Measurements from ENCODE around the gene WTIP.
"Not testable (repeated sequence)": the region's sequence is repeated elsewhere in the genome, so short reads cannot be mapped to it uniquely, and the experiment has no call there.

The WTIP gene

DNA sequence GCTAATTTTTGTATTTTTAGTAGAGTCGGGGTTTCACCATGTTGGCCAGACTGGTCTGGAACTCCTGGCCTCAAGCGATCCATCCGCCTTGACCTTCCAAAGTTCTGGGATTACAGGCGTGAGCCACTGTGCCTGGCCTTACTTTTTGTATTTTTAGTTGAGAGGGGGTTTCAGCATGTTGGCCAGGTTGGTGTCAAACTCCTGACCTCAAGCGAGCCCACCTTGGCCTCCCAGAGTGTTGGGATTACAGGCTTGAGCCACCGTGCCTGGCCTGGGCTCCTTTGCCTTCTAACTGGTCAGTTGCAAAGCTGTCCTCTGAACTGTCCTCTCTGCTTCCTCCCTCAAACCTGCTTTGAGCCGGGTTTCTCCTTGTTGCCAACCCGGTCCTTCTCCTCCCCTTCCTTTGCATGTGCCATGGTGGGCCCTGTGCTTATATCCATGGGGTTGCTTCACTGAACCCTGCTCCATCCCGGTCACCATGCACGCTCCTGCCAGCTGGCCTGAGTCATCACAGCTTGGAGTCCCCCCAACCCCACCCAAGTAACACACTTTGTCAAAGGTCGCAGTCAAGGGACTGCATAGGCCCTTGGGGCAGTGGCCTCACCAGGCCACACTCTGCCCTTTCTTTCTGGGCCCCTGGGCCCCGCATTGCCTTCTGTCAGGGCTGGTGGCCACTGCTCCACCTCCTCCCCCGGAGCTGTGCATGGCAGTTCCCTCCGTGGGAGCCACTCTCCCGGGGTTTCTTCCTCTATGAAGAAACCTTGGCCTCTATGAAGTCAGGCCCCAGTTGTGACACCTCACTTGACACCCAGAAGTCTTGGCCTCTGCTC lies 21.2 kb downstream of the WTIP start:
- H3K4me3 ChIP-seq (ENCODE audit: low read depth, low read length), result no peak overlapping the region

DNA sequence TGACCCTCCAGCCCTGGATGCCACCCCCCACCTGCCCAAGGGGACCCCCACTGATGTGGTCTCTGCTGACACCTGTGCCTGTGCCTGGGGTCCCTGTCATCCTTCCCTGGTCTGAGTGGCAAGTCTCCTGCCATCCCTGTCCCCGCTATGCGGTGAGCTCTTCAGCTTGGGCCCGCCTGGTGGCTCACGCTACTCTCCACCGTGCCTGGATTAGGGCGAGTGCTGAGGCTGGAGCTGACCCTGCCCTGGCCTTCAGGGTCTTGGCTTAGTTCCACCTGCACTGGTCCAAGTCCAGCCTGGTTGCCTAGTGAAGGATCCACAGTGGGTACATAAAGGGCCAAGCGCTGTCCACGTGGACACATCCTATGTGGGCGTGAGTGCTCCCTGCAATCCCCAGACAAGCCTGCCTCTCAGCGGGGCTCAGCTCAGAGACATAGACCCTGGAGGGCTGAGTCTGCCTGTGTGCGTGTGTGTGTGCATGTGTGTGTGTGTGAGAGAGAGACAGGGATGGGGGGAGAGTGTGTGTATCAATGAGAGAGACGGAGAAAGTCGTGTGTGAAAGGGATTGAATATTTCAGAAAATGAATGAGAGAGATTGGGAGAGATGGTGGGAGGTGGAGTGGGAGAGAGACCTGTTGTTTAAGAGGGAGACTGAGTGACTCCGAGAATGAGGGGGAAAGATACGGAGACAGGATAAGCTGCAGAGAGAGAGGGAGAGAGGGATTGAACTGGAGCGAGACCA lies 22.1 kb downstream of the WTIP start:
- H3K4me3 ChIP-seq (ENCODE audit: low read depth, low read length), result no peak overlapping the region

DNA sequence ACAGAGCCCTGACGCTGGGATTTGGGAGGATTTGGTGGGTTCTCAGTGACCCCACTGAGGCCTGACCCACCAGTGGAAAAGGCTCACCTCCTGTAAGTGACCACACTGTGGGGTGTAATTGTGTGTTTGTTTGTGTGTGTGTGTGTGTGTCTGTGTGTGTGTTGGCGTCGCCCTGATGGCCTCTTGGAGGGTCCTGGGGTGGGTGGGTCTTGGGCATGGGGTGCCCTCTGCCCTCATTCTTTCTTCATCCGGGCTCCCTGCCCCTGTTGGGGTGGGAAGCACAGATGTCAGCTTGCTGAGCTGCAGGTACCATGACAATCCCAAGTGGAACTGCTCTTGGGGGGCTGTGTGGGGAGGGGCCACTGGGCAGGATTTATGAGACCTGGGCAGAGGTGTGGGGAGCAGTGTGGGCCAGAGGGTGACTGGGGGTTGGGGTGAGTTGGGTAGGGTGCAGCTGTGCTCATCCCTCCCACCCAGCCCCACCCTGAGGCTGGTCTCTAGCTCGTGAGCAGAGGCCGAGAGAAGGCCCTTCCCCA lies 22.8 kb downstream of the WTIP start:
- no peak overlapping the region for H3K4me3 ChIP-seq (ENCODE audit: low read depth, low read length)

DNA sequence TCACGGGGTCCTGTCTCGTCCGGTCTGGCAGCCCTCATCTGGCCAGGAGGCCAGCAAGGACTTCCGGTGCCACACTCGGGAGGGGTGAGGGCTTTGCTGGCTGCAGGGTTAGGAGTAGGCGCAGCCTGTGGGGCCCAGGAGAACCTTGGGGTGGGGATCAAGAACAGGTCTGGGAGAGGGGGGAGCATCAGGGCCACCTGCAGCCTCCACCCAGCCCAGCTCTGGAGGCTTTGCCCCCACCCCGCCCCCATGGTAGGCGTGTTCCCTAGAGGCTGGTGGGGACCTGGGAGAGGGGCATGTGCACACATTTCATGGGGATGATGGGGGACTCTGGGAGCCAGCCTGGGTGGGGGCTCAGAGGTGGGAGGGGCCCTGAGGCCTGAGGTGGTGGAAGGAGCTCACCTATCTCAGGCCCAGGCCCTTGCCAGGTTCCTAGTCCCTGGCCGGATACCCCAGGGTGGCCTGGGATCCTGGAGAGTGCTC lies 23.3 kb downstream of the WTIP start:
- no peak overlapping the region for H3K4me3 ChIP-seq (ENCODE audit: low read depth, low read length)

DNA sequence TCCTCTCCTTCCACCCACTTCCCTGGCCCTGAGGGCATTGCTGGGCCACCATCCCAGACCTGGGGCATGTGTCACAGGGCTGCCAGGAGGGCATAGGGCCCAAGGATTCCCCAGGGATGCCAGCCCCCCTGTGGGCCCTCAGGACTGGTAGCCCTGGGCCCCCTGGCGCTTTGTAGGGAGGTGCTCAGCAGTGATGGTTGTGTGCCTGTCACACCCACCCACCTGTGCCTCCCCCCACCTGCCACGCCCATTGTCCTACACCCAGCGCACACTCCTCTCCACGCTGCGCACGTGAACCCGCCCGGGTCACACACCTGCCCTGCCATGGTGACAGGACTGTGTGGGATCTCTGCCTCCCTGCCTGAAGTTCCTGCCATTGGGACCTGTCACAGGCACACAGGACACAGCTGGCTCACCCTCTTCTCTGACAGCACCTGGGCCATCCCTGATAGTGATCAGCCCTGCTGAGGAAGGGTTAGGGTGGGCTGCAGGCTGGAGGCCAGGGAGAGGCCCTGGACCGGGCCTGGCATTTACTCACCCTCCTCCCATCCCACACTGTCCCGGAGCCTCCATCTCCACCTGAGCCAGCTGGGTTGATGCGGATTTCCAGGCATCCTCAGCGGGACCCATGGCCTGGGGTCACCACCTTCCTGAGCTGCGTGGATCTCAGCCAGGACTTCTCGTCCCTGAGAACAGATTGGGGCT lies 23.9 kb downstream of the WTIP start:
- no peak overlapping the region for H3K4me3 ChIP-seq (ENCODE audit: low read depth, low read length)

DNA sequence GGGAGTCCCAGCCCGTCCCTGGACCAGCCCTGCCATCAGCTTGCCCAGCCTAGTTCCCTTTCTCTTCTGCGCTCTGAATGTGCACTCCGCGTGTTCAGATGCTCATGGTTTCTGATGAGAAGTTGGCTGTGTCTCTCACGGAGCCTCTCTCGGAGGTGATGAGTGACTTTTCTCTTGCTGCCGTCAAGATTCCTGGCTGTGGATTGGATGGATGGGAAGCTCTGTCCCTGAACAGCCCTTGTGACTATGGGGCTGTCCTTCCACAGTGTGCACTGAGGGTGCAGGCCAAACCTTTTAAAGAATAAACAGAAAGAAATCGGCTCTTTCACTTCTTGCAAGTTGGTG lies 24.4 kb downstream of the WTIP start:
- H3K4me3 ChIP-seq (ENCODE audit: low read depth, low read length), result no peak overlapping the region

DNA sequence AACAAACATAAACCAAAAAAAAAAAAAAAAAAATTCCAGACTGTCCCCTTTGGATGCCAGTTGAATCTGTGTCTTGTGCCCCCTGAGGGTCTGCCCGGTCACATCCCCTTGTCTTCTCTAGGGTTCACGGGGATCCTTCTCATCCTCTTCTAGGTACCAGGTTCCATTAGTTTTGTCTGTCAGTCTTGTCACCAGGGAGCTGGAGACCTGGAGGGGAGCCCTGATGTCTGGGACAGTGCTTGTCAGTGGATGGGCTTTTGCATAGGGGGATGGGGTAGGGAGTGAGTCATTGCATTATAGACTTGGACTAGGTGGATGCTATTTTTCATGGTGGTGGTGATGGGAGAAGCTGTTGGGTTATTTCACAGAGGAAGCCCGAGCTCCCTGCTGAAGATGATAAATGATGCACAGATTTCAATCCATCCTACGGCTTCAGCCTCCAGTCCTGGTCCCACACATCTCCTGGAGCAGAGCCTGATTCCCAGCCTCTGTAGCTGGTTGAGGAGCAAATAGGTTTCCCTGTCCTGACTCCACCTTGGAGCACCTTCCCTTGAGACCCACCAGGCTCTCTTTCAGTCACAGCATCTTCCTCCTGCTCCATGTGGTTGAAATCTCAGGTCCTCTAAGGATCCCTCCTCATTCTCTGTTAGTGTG lies 26.0 kb downstream of the WTIP start:
- H3K4me3 ChIP-seq (ENCODE audit: low read depth, low read length), result no peak overlapping the region

DNA sequence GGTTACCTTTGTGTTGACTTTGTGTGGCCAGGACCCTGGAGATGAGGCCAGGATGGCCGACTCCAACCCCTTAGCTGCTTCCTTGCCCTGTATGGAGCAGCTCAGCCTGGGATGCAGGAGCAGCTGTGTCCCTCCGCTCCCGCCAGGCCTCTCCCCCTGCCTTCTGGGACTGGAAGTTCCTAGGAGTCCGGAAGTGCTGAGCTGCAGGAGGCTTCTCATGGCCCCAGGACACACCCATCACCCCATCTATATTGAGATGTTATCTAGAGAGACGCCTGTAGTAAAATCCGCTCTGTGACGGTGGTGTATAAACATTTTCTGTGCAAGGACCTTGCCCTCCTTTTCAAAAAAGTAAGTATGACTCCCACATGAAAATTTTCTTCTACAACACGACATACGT lies 27.0 kb downstream of the WTIP start:
- H3K4me3 ChIP-seq (ENCODE audit: low read depth, low read length), result no peak overlapping the region

DNA sequence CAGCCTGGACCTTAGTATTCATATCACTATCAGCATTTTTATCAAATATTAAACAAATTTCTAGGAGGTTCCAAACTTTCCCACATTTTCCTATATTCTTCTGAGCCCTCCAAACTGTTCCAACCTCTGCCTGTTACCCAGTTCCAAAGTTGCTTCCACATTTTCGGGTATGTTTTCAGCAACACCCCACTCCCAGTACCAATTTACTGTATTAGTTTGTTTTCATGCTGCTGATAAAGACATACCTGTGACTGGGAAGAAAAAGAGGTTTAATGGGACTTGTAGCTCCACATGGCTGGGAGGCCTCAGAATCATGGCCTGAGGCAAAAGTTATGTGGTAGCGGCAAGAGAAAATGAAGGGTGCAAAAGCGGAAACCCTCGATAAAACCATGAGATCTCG lies 29.3 kb downstream of the WTIP start:
- not testable (repeated sequence) for H3K4me3 ChIP-seq (ENCODE audit: low read depth, low read length)

DNA sequence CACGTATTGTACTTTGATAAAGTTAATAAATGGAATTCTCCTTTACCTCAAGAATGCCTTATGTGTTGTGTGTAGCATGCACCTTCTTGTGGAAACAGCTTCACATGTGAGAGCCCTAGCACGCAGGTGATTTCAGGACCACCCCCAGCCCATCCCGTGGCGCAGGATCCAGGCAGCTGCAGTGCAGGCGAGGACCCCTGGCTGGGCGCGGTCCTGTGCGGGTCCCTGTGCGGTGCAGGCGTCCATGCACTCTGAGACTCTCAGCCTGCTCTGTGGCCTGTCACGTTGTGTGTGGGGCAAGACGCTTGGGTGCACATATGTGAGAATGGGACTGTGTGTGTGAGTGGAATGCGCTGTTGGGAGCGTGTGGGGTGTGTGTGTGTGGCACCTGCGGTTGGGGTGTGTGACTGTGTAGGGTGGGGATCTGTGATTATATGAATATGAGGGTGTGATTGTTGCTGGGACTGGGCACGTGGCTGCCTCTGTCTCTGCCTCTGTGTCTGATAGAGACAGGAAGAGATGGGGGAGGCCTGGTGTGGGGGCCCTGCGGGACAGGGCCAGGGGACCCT lies 30.8 kb downstream of the WTIP start:
- no peak overlapping the region for H3K4me3 ChIP-seq (ENCODE audit: low read depth, low read length)

DNA sequence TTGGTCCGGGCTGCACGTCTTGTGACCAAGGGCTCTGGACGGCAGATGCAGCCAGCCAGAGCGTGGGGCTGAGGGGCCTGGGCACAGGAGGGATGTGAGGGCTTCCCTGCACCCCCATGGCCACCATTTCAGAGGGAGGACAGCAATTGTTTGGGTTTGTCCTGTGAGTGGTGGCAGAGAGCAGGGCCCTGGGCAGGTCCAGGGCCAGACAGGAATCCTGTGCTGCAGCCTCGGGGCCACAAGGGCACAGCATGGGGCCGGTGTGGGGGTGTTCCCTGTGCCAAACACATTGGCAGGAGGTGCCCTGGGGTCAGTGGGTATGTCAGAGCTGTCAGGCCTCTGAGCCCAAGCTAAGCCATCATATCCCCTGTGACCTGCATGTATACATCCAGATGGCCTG lies 32.2 kb downstream of the WTIP start:
- no peak overlapping the region for H3K4me3 ChIP-seq (ENCODE audit: low read depth, low read length)

DNA sequence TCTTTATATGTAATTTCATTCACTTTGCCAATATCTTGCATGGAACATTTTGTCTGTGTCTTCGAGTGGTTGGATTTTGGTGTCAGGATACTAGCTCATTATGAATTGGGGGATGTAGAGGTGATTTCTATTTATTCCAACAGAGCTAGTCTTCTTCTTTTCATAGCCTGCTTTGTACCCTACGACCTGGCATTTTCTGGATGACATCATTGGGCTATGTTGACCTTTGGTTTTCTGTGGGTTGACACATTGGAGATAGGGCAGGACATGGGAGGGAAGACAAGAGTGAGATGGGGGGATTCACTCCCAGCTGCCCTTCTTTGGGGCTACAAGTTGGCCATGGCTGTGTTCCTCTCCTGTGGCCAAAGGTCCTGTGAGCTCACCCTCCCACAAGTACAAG lies 38.0 kb downstream of the WTIP start:
- no peak overlapping the region for H3K4me3 ChIP-seq (ENCODE audit: low read depth, low read length)

DNA sequence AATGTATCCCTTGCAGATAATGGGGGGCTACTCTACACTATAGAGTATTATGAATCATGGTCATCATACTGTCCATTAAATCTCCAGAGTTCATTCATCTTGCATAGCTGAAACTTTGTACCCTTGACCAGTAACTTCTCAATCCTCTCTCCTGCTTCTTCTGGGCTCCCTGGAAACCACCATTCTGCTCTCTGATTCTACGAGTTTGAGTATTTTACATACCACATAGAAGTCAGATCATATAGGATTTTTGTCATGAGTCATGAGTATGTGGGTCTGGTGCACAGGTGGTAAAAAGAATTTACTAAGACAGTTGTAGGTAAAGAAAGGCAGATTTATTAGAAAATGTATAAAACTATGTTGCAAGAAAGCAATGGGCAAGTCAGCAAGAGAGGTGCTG lies 41.9 kb downstream of the WTIP start:
- no peak overlapping the region for H3K4me3 ChIP-seq (ENCODE audit: low read depth, low read length)

DNA sequence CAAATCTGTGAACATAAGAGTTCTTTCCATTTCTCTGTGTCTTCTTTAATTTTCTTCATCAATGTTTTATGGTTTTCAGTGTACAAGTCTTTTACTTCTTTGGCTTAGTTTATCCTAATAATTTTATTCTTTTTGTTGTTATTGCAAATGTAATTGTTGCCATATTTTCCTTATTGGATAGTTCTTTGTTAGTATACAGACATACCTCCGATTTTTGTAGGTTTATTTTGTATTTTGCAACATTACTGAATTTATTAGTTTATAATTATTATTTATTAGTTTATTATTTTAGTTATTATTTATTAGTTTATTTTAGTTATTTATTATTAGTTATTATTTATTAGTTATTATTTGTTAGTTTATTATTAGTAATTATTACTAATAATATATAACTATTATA lies 43.4 kb downstream of the WTIP start:
- H3K4me3 ChIP-seq (ENCODE audit: low read depth, low read length), result no peak overlapping the region

DNA sequence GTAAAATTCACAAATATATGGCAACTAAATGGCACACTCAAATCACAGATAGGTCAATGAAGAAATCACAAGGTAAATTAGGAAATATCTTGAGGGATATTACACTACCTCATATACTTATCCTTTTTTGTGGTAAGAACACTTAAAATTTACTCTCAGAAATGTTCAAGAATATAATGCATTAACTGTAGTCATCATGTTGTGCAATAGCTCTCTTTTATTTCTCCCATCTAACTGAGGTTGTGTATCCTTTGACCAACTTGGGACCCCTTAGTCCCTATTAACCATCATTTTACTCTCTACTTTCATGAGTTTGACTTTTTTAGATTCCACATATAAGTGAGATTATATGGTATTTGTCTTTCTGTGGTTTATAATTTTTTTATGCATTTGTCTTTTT lies 52.6 kb downstream of the WTIP start:
- H3K4me3 ChIP-seq (ENCODE audit: low read depth, low read length), result no peak overlapping the region

DNA sequence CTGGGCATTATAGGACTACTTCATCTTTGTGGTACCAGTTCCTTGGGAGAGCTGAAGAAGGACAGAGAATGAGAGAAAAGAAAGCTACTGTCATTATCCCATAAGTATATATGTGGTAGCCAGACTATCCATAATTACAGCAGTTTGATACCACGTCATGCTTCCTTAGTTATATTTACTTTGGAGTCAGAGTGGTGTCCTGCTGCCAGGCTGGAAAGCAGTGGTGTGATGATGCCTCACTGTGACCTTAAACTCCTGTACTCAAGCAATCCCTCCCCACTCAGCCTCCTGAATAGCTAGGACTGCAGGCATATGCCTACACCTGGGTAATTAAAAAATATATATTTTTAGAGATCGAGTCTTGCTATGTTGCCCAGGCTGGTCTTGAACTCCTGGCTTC lies 57.8 kb downstream of the WTIP start:
- no peak overlapping the region for H3K4me3 ChIP-seq (ENCODE audit: low read depth, low read length)

DNA sequence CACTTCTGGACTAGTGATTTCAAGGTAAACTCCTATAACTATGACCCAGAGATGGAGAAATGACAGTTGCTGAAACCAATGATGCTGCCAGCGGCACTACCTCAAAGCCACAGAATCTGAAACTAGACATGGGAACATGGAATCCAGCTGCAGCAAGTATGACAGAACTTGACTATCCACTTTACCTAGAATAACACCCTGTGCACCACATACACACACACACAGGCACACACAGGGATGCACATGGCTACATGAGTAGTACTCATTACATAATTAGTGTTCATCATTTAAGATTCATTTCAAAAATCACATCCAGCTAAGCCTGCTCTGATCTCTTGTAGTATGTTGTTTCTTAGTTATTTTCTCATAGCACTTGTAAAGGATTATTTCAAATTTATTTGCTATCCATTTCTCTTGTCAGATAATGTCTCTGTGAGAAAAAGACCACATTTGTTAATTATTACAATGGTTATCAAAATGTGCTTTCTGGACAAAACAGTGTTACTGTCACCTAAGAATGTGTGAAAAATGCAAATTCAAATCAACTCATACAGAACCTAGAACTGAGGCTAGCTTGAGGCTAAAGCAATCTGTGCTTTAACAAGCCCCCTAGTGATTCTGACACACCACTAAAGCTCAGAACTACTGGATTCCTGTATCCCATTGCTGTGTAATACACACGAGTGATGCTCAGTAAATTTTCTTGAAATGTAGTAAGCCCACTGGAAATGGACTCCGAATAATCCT lies 59.4 kb downstream of the WTIP start:
- no peak overlapping the region for H3K4me3 ChIP-seq (ENCODE audit: low read depth, low read length)

DNA sequence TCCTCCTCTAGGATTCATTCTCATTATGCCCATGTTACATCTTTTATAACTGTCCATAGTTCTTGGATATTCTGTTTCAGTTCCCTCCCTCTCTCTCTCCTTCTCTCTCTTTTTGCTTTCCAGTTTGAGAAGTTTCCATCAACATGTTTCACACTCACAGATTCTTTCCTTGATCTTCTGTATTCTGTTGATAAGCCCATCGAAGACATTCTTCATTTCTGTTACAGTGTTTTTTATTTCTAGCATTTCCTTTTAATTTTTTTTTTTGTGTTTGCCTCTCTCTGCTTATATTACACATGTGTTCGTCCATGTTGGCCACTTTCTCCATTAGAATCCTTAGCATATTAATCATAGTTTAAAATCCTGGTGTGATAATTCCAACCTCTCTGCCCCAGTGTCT lies 68.3 kb downstream of the WTIP start:
- H3K4me3 ChIP-seq (ENCODE audit: low read depth, low read length), result no peak overlapping the region

DNA sequence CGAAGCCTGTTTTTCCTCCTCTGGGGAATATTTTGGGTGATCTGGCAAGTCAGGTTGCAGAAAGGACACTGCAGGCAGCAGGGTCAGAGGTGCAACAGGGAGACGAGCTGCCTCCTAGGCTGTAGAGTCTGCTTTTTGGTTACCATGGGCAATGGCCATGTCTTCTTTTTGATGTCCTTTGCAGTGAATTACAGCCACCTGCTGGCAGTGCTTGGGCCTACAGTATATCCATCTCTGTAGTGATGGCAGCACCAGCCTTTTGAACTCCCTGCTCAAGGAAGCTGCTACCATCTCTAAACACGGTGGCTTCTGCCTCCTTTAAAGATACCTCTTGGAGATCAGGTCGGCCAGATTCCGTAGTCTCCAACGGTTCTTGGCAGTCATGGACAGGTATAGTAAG lies 73.9 kb downstream of the WTIP start:
- no peak overlapping the region for H3K4me3 ChIP-seq (ENCODE audit: low read depth, low read length)

DNA sequence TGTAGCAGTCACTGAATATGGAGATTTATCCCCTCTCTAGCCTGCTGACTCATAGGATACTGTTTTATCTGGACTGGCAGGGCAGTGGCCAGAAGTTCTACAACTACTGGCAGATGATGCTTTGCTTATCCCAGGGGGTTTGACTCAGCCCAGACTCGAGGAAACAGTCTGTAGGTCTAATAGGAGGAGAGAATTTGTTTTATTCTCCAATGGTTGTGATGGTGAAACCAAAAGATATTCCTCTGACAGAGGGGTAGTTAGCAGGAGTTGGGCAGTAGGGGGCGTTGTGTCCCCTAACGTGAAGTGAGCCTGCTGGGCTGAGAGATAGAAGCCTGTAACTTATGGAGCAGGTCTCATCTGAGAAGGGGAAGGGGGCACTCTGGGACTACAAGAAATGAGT lies 74.9 kb downstream of the WTIP start:
- H3K4me3 ChIP-seq (ENCODE audit: low read depth, low read length), result no peak overlapping the region
